Muscle layer of colon (tissue), 2 donors: Measurements from ENCODE around the gene KANSL1L.

Source experiments
- H3K27ac ChIP-seq: one replicate; pipeline ENCODE4 v1.7.0; 2013; ENCODE audit warnings: low read depth, mild to moderate bottlenecking, low read length, moderate library complexity
- H3K27me3 ChIP-seq, 2 donors: one replicate each; pipeline ENCODE4 v1.7.0; 2013; ENCODE audit warnings: low read length in 2 of 2, mild to moderate bottlenecking in 2 of 2; ENCODE audit not compliant: insufficient read depth in 2 of 2, control insufficient read depth in 1 of 2
- H3K36me3 ChIP-seq: one replicate; pipeline ENCODE4 v1.7.0; 2013; ENCODE audit warnings: mild to moderate bottlenecking, low read length; ENCODE audit not compliant: insufficient read depth
- H3K4me1 ChIP-seq: one replicate; pipeline ENCODE4 v1.7.0; 2013; ENCODE audit warnings: mild to moderate bottlenecking, low read length; ENCODE audit not compliant: insufficient read depth
- H3K4me3 ChIP-seq, 2 donors: one replicate each; pipeline ENCODE4 v1.7.0; 2013; ENCODE audit warnings: low read length in 2 of 2, low read depth in 1 of 2, mild to moderate bottlenecking in 1 of 2, moderate library complexity in 1 of 2
- H3K9ac ChIP-seq: one replicate; pipeline ENCODE4 v1.7.0; 2013; ENCODE audit warnings: low read length
- H3K9me3 ChIP-seq: one replicate; pipeline ENCODE4 v1.7.0; 2013; ENCODE audit warnings: mild to moderate bottlenecking, low read length
- donor health status: abdominal sarcoma.
- donor health status: Adenocarcinoma of cecum.

Gene KANSL1L

DNA sequence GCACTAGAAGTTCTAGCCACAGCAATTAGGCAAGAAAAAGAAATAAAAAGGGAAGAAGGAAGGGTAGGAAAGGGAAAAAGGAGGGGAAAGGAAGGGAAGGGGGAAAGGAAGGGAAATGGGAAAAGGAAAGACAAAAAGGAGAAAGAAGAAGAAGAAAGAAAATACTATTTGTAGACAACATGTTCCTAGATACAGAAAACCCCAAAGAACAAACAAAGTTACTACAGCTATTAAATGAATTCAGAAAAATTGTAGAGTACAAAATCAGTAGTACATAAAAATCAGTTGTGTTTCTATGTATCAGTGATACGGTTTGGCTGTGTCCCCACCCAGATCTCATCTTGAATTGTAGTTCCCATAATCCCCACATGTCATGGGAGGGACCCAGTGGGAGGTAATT is 116.5 kb downstream of the KANSL1L start:
- Histone ChIP-seq H3K36me3 (no peaks in the 10 kb centered on the region), H3K4me3 (no peak overlapping the region), H3K9ac (no peak overlapping the region), H3K4me1 (no peaks in the 10 kb centered on the region), H3K27ac (no peak overlapping the region), H3K27me3 (no peaks in the 10 kb centered on the region), H3K9me3 (no peaks in the 10 kb centered on the region)

DNA sequence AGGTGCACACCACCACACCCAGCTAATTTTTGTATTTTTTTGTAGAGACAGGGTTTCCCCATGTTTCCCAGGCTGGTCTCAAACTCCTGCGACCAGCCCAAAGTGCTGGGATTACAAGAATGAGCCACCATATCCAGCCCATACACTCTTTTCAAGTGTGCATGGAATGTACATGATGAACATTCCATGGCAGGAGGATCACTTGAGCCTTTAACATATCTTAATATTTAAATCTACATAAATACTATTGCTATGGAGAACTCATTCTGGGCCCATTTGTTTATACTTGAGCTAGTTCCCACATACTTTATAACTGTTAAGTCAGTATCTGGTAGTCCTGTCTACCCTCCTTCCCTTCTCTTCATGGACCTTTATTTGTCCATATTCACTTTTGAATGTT is 120.3 kb downstream of the KANSL1L start:
- Histone ChIP-seq H3K27me3 (no peaks in the 10 kb centered on the region), H3K4me3 (no peak overlapping the region), H3K36me3 (peaks cover 11% of the 10 kb centered on the region), H3K9me3 (no peaks in the 10 kb centered on the region), H3K4me1 (no peaks in the 10 kb centered on the region), H3K27ac (no peak overlapping the region), H3K9ac (no peak overlapping the region)

DNA sequence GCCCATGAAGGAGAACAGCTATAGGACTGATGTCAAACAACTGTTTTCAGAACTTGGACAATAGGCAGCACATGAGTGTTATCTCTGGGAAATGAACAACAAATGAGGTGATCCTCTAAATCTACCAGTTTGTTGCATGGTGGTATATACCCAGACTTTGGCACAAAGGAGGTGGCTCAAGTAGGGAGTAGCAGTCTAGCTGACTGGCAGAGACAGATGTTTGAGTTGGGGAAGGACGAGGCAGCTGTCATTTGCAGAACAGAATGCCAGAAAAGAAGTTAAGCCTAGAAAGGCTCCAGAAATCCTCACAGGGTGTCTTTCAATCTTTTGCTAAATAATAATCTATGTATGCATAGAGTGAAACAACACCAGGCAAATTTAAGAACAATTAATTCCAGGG is 121.4 kb downstream of the KANSL1L start:
- H3K27ac ChIP-seq = no peak overlapping the region
- H3K36me3 ChIP-seq = peaks cover 11% of the 10 kb centered on the region
- no peaks in the 10 kb centered on the region for H3K9me3 ChIP-seq
- H3K27me3 ChIP-seq = no peaks in the 10 kb centered on the region
- no peak overlapping the region for H3K9ac ChIP-seq
- no peaks in the 10 kb centered on the region for H3K4me1 ChIP-seq
- no peak overlapping the region for H3K4me3 ChIP-seq

DNA sequence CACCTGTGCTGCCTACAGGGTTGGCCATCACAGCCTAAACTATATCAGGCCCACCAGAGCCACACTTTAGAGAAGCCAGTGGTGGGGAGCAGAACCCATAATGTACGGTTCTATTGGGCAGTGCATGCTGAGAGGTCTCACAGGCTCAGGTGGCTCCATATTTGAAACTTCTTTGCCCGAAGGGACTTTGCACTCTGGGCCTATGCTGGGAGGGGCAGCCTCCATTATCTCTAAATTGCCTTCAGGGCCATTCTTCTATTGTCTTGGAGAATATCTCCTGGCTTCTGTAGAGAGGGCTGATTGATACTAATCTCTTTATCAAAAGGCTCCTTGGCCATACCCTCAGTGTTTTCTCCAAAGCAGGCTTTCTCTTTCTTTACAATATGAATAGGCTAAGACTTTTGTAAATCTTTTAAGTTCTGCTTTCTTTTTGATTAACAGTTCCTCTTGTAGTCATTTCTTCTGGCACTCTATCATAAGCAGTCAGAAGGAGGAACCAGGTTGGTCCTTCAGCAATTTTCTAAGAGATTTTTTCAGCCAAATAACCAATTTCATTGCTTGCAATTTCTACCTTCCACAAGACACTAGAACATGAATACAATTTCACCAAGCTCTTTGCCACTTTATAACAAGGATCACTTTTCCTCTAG is 124.2 kb downstream of the KANSL1L start:
- no peak overlapping the region for H3K4me3 ChIP-seq
- no peaks in the 10 kb centered on the region for H3K9me3 ChIP-seq
- peaks cover 20% of the 10 kb centered on the region for H3K36me3 ChIP-seq
- no peaks in the 10 kb centered on the region for H3K4me1 ChIP-seq
- H3K9ac ChIP-seq = no peak overlapping the region
- no peaks in the 10 kb centered on the region for H3K27me3 ChIP-seq
- no peak overlapping the region for H3K27ac ChIP-seq

DNA sequence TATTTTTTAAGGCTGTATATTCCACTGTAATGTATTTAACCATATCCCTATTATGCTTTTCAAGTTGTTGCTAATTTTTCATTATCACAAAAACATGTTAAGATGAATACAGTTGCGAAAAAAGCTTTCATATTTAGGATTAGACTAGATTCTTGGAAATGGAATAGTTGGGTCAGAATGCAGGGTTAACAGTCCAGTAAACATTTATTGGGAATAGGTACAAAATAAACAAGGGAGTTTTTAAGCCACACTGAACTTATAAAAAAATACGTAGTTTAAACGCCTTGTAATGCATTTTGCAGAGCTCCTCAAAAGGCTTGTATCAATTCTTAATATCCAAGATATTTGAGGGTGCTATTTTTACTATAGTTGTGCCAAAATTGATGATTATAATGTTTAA is 133.1 kb downstream of the KANSL1L start:
- Histone ChIP-seq H3K9ac (no peak overlapping the region), H3K4me1 (no peaks in the 10 kb centered on the region), H3K4me3 (no peak overlapping the region), H3K27ac (no peak overlapping the region), H3K27me3 (no peaks in the 10 kb centered on the region), H3K9me3 (no peaks in the 10 kb centered on the region), H3K36me3 (peaks cover 4% of the 10 kb centered on the region)

DNA sequence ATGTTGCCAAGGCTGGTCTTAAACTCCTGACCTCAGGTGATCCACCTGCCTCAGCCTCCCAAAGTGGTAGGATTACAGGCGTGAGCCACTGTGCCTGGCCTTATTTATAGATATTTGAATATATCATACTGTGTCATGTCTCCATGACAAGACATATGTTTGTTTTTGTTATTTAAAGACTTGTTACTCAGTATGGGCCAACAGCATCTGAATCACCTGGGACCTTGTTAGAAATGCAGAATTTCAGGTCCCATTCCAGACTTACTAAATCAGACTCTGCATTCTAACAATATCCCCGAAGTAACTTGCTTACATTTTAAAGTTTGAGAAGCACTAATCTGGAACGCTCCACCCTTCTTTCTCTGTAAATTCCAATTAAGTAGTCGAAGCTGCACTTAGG is 135.5 kb downstream of the KANSL1L start:
- Histone ChIP-seq H3K27me3 (no peaks in the 10 kb centered on the region), H3K9me3 (no peaks in the 10 kb centered on the region), H3K27ac (no peak overlapping the region), H3K9ac (no peak overlapping the region), H3K4me3 (no peak overlapping the region), H3K36me3 (no peaks in the 10 kb centered on the region), H3K4me1 (no peaks in the 10 kb centered on the region)

DNA sequence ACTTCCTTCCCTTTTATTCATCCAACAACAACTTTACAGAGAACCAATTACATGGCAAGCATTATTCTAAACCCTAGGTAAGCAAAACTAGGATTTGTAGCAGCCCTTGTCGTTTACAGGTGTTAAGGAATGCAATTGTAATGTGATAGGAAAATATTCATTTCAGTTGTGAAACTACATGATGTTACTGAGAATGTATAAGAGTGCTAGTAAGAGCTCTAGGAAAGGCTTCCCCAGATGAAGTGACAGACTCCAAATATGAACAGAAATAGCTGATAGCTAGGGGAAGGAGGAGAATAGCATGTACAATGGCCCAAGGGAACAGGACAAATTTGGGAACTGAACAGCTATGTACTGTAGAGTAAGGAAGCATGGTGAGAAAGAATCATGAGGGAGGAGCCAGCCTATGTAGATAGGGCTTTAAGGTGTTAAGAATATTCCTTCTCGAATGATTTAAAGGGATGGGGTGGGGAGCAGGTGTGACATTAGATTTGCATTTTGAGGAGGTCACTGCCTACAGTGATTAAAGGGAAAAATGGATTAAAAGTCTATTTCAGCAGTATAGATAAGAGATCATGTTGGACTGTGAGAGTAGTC is 137.0 kb downstream of the KANSL1L start:
- H3K27ac ChIP-seq = no peak overlapping the region
- no peak overlapping the region for H3K9ac ChIP-seq
- no peaks in the 10 kb centered on the region for H3K9me3 ChIP-seq
- no peaks in the 10 kb centered on the region for H3K36me3 ChIP-seq
- no peak overlapping the region for H3K4me3 ChIP-seq
- no peaks in the 10 kb centered on the region for H3K27me3 ChIP-seq
- H3K4me1 ChIP-seq = no peaks in the 10 kb centered on the region

DNA sequence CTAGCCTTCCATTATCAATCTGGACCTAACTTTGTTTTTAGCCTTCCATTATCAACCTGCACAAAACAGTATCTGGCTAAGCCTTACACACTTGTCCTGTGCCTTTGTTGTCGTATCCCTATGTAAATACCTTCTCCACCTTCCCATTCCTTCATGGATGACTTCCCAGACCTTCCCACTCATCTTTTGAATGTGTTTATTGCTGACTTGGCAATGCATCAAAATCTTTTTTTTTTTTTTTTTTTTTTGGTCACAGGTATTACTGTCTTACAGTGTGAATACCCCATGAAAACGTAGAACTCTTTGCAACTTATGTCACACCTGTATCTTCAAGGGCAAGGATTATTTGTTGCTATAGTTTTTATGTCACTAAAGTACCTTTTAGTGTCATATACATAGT is 143.0 kb downstream of the KANSL1L start:
- Histone ChIP-seq H3K9ac (no peak overlapping the region), H3K9me3 (no peaks in the 10 kb centered on the region), H3K27me3 (no peaks in the 10 kb centered on the region), H3K4me1 (no peaks in the 10 kb centered on the region), H3K27ac (no peak overlapping the region), H3K4me3 (no peak overlapping the region), H3K36me3 (peaks cover 14% of the 10 kb centered on the region)

DNA sequence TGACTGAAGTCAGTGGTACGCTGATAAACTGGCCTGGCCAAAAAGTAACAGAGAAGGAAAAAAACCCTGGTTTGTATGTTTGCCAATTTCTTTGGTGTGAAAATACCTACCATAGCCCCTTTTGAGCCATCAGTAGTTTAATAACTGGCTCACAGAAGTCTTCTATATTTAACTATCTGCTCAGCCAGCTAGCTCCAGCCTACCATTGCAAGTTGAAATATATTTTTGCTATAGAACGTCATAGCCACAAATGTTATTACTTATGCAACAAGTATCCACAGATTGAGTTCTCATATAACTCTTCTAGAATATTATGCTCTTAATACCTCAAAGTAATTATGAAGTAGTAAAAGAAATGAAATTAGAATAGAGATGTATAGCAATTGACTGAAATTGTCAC is 143.6 kb downstream of the KANSL1L start:
- no peaks in the 10 kb centered on the region for H3K27me3 ChIP-seq
- no peak overlapping the region for H3K27ac ChIP-seq
- H3K4me1 ChIP-seq = no peaks in the 10 kb centered on the region
- no peak overlapping the region for H3K9ac ChIP-seq
- peaks cover 18% of the 10 kb centered on the region for H3K36me3 ChIP-seq
- no peaks in the 10 kb centered on the region for H3K9me3 ChIP-seq
- no peak overlapping the region for H3K4me3 ChIP-seq

DNA sequence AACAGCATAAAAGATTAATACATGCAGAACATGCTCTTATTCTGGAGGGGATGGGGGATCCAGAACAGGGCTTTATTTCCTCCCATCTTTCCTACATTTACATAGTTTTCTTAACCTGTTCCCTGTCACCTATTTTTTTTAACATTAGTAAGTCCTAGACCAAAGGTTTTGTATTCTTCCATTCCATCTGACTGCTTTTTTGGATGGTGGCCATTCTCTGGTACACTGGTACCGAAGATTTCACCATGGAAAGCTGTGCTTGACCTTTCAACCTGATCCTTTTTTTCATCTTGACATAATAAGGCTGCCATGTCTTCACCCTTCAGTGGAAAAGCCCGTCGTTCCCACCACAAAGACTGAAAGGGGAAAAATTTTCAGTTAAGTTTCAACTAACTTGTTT is 148.4 kb downstream of the KANSL1L start:
- Histone ChIP-seq H3K27ac (no peak overlapping the region), H3K4me3 (no peak overlapping the region), H3K9me3 (no peaks in the 10 kb centered on the region), H3K36me3 (peaks cover 42% of the 10 kb centered on the region), H3K9ac (no peak overlapping the region), H3K27me3 (no peaks in the 10 kb centered on the region), H3K4me1 (no peaks in the 10 kb centered on the region)

DNA sequence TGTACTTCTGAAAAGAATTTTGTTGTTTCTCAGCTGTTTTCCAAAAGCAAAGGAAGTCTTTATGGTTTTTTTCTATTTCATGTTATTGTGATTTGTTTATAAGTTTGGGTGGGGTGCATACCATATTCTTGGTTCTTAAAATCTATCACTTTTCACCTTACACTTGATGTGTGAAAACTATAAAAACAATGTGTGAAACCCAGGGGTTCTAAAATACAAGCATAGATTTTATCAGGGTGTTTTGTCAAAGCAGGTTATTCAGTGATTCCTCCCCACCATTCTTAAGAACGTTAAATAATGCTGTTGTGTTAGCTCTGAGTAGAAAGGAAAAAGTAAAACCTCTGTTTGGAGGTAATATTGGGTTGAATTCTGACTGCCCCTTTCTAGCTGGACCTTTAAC is 151.1 kb downstream of the KANSL1L start:
- H3K4me1 ChIP-seq = no peaks in the 10 kb centered on the region
- H3K36me3 ChIP-seq = peaks cover 62% of the 10 kb centered on the region

DNA sequence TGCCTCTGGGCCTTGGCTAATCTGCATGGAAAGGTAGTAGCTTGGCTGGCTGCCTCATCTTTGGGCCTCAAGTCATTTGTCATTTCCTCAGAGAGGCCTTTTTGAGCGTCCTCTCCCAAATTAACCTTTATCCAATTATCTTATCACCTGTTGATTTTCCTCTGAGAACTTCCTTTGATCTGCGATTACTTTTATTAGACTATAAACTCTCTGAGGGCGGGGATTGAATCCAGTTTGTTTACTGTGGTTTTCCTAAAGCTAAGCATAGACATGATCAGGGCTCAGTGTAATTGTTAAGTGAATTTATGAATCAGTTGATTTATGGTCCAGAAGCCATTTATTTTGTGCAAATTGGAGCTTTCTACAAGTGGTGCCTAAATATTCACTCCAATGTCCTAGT is 161.3 kb downstream of the KANSL1L start:
- H3K27ac ChIP-seq = no peak overlapping the region
- peaks cover 16% of the 10 kb centered on the region for H3K36me3 ChIP-seq
- H3K9ac ChIP-seq = no peak overlapping the region
- no peaks in the 10 kb centered on the region for H3K27me3 ChIP-seq
- peaks cover 14% of the 10 kb centered on the region for H3K4me1 ChIP-seq
- no peak overlapping the region for H3K4me3 ChIP-seq
- H3K9me3 ChIP-seq = no peaks in the 10 kb centered on the region

More for the DNA sequence above, 151.1 kb downstream of the KANSL1L start:
- no peaks in the 10 kb centered on the region for H3K9me3 ChIP-seq
- H3K27me3 ChIP-seq = no peaks in the 10 kb centered on the region
- no peak overlapping the region for H3K4me3 ChIP-seq
- H3K9ac ChIP-seq = no peak overlapping the region
- no peak overlapping the region for H3K27ac ChIP-seq
